MM.1S (cell line): Measurements from ENCODE around the gene OR2AP1.
"Not testable (repeated sequence)": the region's sequence is repeated elsewhere in the genome, so short reads cannot be mapped to it uniquely, and the experiment has no call there.

Source experiments
- DNase-seq: peaks from one replicate; pipeline ENCODE4 v3.0.0-alpha.2; 2015
- H2AFZ ChIP-seq: fragments of 300-600 bp; sonication (generic); 2 replicates; pipeline ENCODE4 v1.6.0; 2016; ENCODE audit warnings: antibody characterized with exemption, low read length
- H3F3A ChIP-seq: fragments of 300-600 bp; sonication (generic); 2 replicates; pipeline ENCODE4 v1.6.1; 2016; ENCODE audit warnings: mild to moderate bottlenecking, antibody characterized with exemption, low read length, moderate library complexity, mixed read lengths; ENCODE audit not compliant: insufficient read depth
- H3K27ac ChIP-seq: fragments of 300-600 bp; sonication (generic); 2 replicates; pipeline ENCODE4 v1.5.1; 2016; ENCODE audit warnings: mild to moderate bottlenecking, low read length
- H3K27me3 ChIP-seq: fragments of 300-600 bp; sonication (generic); replicated peaks from 2 replicates; pipeline ENCODE4 v1.6.0; 2016; ENCODE audit warnings: low read length; ENCODE audit not compliant: insufficient read depth
- H3K36me3 ChIP-seq: fragments of 300-600 bp; sonication (generic); replicated peaks from 2 replicates; pipeline ENCODE4 v1.6.1; 2016; ENCODE audit warnings: mild to moderate bottlenecking, low read length, mixed read lengths; ENCODE audit not compliant: insufficient read depth
- H3K4me1 ChIP-seq: fragments of 300-600 bp; sonication (generic); 2 replicates; pipeline ENCODE4 v1.6.1; 2016; ENCODE audit warnings: low read length, mixed read lengths
- H3K4me2 ChIP-seq: fragments of 300-600 bp; sonication (generic); 2 replicates; pipeline ENCODE4 v1.6.0; 2016; ENCODE audit warnings: low read depth, low read length
- H3K4me3 ChIP-seq: fragments of 300-600 bp; sonication (generic); 2 replicates; pipeline ENCODE4 v1.5.1; 2016; ENCODE audit warnings: low read length, mixed read lengths
- H3K79me2 ChIP-seq: fragments of 300-600 bp; sonication (generic); 2 replicates; pipeline ENCODE4 v1.6.1; 2016; ENCODE audit warnings: mixed run types, low read length, mixed read lengths
- H3K9ac ChIP-seq: fragments of 300-600 bp; sonication (generic); 2 replicates; pipeline ENCODE4 v1.6.1; 2016; ENCODE audit warnings: low read length, mixed read lengths
- H3K9me2 ChIP-seq: fragments of 300-600 bp; sonication (generic); replicated peaks from 2 replicates; pipeline ENCODE4 v1.6.1; 2016; ENCODE audit warnings: mild to moderate bottlenecking, low read length, mixed read lengths; ENCODE audit not compliant: insufficient read depth
- H3K9me3 ChIP-seq: fragments of 300-600 bp; sonication (generic); replicated peaks from 2 replicates; pipeline ENCODE4 v1.6.1; 2016; ENCODE audit warnings: mild to moderate bottlenecking, low read length, mixed read lengths; ENCODE audit not compliant: insufficient read depth
- H4K20me1 ChIP-seq: fragments of 300-600 bp; sonication (generic); 2 replicates; pipeline ENCODE4 v1.6.1; 2016; ENCODE audit warnings: mild to moderate bottlenecking, low read length, moderate library complexity, mixed read lengths; ENCODE audit not compliant: insufficient read depth
- EZH2 ChIP-seq: fragments of 300-600 bp; sonication (generic); optimal IDR thresholded peaks from 2 replicates; pipeline ENCODE3; 2017; ENCODE audit warnings: low read depth, mild to moderate bottlenecking, antibody characterized with exemption, low read length, mixed read lengths
- EZH2phosphoT487 ChIP-seq: fragments of 300-600 bp; sonication (generic); IDR thresholded peaks from 2 replicates; pipeline ENCODE4 v1.6.1; 2018; ENCODE audit warnings: antibody characterized with exemption, low read length
- TF ChIP-seq, protein P1 (sequence below): fragments of 300-600 bp; sonication (generic); IDR thresholded peaks from 2 replicates; pipeline ENCODE4 v1.5.1; 2016; ENCODE audit warnings: antibody characterized with exemption, low read length, mixed read lengths

Gene OR2AP1

DNA sequence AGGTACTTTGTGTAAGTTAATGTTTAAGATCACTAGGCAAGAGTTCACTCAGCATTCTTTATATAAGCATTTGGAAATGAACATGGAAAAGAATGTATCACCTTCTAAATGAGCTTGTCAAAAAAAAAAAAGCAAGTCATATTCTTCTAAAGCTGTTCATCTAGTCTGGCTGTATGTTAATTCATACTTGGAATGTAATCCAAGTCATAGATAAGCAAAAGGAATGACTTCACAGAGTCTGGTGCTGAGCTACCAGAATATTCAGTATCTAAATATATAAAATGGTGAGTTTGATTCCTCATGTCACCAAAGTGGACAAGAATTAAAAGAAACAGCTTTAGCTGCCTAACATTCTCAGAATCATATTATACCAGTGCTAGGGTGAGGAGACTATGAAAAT, 18.0 kb upstream of the OR2AP1 start:
- no peaks in the 10 kb centered on the region for H3F3A ChIP-seq
- H3K4me3 ChIP-seq = no peak overlapping the region
- H3K9me2 ChIP-seq = no peaks in the 10 kb centered on the region
- H3K27ac ChIP-seq = no peak overlapping the region
- TF ChIP-seq EZH2phosphoT487 = no peak
- TF ChIP-seq, protein P1, sequence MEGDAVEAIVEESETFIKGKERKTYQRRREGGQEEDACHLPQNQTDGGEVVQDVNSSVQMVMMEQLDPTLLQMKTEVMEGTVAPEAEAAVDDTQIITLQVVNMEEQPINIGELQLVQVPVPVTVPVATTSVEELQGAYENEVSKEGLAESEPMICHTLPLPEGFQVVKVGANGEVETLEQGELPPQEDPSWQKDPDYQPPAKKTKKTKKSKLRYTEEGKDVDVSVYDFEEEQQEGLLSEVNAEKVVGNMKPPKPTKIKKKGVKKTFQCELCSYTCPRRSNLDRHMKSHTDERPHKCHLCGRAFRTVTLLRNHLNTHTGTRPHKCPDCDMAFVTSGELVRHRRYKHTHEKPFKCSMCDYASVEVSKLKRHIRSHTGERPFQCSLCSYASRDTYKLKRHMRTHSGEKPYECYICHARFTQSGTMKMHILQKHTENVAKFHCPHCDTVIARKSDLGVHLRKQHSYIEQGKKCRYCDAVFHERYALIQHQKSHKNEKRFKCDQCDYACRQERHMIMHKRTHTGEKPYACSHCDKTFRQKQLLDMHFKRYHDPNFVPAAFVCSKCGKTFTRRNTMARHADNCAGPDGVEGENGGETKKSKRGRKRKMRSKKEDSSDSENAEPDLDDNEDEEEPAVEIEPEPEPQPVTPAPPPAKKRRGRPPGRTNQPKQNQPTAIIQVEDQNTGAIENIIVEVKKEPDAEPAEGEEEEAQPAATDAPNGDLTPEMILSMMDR = no peak
- TF ChIP-seq EZH2 = no peak
- H3K36me3 ChIP-seq = no peaks in the 10 kb centered on the region
- no peak overlapping the region for H2AFZ ChIP-seq
- no peak overlapping the region for H3K4me2 ChIP-seq
- no peaks in the 10 kb centered on the region for H3K79me2 ChIP-seq
- H3K9me3 ChIP-seq = no peaks in the 10 kb centered on the region; the same call in 1 of the 2 replicates
- no peaks in the 10 kb centered on the region for H4K20me1 ChIP-seq
- H3K4me1 ChIP-seq = no peaks in the 10 kb centered on the region
- no peak overlapping the region for H3K9ac ChIP-seq
- H3K27me3 ChIP-seq = no peaks in the 10 kb centered on the region
- no peak for DNase-seq

- H3K9me3 ChIP-seq, H3K27ac ChIP-seq, H3K36me3 ChIP-seq, H3K4me1 ChIP-seq, H3K9me2 ChIP-seq, H3K27me3 ChIP-seq, H3F3A ChIP-seq, H3K9ac ChIP-seq, H3K79me2 ChIP-seq, H4K20me1 ChIP-seq, H3K4me2 ChIP-seq, H2AFZ ChIP-seq, DNase-seq, H3K4me3 ChIP-seq: not testable (repeated sequence)
These were observed 2.2 kb upstream of the OR2AP1 start for GRCh38 chr12:55570060-55570459.

GRCh38 chr12:55570689-55571088, 1.6 kb upstream of the OR2AP1 start:
- not testable (repeated sequence) for H3K9ac ChIP-seq, H2AFZ ChIP-seq, H3K27me3 ChIP-seq, H3K27ac ChIP-seq, H4K20me1 ChIP-seq, H3K4me2 ChIP-seq, H3K9me2 ChIP-seq, H3F3A ChIP-seq, H3K79me2 ChIP-seq, H3K4me1 ChIP-seq, H3K4me3 ChIP-seq, DNase-seq, H3K36me3 ChIP-seq, H3K9me3 ChIP-seq

GRCh38 chr12:55582066-55582465, 9.8 kb downstream of the OR2AP1 start:
- Histone ChIP-seq H4K20me1 (no peaks in the 10 kb centered on the region), H3K36me3 (no peaks in the 10 kb centered on the region), H3K27me3 (no peaks in the 10 kb centered on the region), H3K9me3 (no peaks in the 10 kb centered on the region), H3K9ac (no peak overlapping the region), H3K4me2 (no peak overlapping the region), H3K4me3 (no peak overlapping the region), H3F3A (no peaks in the 10 kb centered on the region), H3K4me1 (no peaks in the 10 kb centered on the region), H3K9me2 (no peaks in the 10 kb centered on the region), H3K79me2 (no peaks in the 10 kb centered on the region), H3K27ac (no peak overlapping the region), H2AFZ (no peak overlapping the region)
- TF ChIP-seq, protein P1 = no peak
- no peak for TF ChIP-seq EZH2
- TF ChIP-seq EZH2phosphoT487 = no peak
- no peak for DNase-seq
